Kidney epithelial cell (primary cell): ENCODE results near the gene TUBGCP5. TPM values are rescaled to one million over a fixed set of nuclear protein-coding genes. Genes with fewer than 3 reads are reported as not detected.

Experiments
- DNase-seq: peaks from one replicate; pipeline ENCODE4 v3.0.0-alpha.2; 2010; ENCODE audit warnings: low read depth
- H3K27me3 ChIP-seq: 2 replicates; pipeline ENCODE4 v1.6.0; 2011; ENCODE audit warnings: low read length; ENCODE audit not compliant: control insufficient read depth, insufficient read depth
- H3K36me3 ChIP-seq: 2 replicates; pipeline ENCODE4 v1.5.1; 2011; ENCODE audit warnings: low read length; ENCODE audit not compliant: control insufficient read depth, insufficient read depth
- H3K4me3 ChIP-seq: 2 replicates; pipeline ENCODE4 v1.5.1; 2011; ENCODE audit warnings: low read depth, mild to moderate bottlenecking, control low read depth, low read length
- CTCF ChIP-seq: IDR thresholded peaks from 2 replicates; pipeline ENCODE4 v1.5.1; 2011; ENCODE audit warnings: mild to moderate bottlenecking, moderate library complexity, low read length, control low read depth, inconsistent platforms; ENCODE audit not compliant: insufficient read depth, poor library complexity, severe bottlenecking
- total RNA-seq: library from RNA; depleted of rRNA; stranded (reverse); fragments of >200 nt; gene quantifications from 2 replicates; pipeline ENCODE4 v1.2.3, GENCODE V29; 2015

TUBGCP5 gene
- total RNA-seq, 1 donor from 2014 or later, result 12.1 TPM

DNA sequence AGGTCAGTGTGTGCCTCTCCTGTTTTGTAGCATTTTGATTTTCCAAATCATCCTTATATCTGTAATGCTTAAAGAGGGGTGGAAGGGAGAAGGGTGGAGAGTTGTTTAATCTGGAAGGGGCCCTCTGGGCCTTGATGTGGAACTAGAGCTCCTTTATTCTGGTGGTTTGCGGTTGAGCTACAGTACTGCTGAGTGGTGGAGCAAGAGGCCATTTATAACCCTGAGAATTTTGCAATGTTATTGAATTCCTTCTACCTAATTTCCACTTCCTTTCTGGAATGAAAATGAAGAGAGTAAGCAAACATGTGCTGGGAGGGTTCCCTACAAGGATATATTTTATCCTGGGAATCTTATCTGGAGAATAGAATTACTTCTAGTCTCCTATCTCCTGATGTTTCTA is 35.3 kb upstream of the TUBGCP5 start:
- H3K27me3 ChIP-seq, result no peaks in the 10 kb centered on the region
- H3K4me3 ChIP-seq, result no peak overlapping the region
- TF ChIP-seq CTCF, result no peak
- H3K36me3 ChIP-seq, result no peaks in the 10 kb centered on the region
- DNase-seq, result no peak

- Histone ChIP-seq H3K4me3 (no peak overlapping the region), H3K36me3 (no peaks in the 10 kb centered on the region), H3K27me3 (no peaks in the 10 kb centered on the region)
- no peak for DNase-seq
- no peak for TF ChIP-seq CTCF
These were observed 34.7 kb upstream of the TUBGCP5 start for GRCh38 chr15:23073890-23074646.

- no peak overlapping the region for H3K4me3 ChIP-seq
- no peaks in the 10 kb centered on the region for H3K36me3 ChIP-seq
- TF ChIP-seq CTCF, result no peak
- no peak for DNase-seq
- no peaks in the 10 kb centered on the region for H3K27me3 ChIP-seq
These were observed 33.3 kb upstream of the TUBGCP5 start for GRCh38 chr15:23072633-23073032.

- TF ChIP-seq CTCF, result no peak
- Histone ChIP-seq H3K4me3 (no peak overlapping the region), H3K27me3 (no peaks in the 10 kb centered on the region), H3K36me3 (no peaks in the 10 kb centered on the region)
- DNase-seq, result no peak
These were observed 30.3 kb upstream of the TUBGCP5 start for GRCh38 chr15:23069496-23070166.

DNA sequence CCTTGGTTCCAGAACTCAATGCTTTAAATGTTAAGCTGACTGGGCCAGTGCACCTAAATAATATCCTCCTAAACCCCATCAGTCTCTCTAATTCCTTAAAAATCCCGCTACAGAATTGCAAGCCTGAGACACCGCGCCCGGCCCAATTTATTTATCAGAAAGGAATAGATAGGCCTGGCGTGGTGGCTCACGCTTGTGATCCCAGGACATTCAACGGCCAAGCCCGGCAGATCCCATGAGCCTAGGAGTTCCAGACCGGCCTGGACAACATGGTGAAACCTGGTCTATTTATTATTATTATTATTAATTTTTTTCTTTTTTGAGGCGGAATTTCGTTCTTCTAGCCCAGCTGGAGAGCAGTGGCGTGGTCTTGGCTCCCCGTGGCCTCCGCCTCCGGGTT is 28.0 kb upstream of the TUBGCP5 start:
- Histone ChIP-seq H3K36me3 (no peaks in the 10 kb centered on the region), H3K27me3 (no peaks in the 10 kb centered on the region), H3K4me3 (no peak overlapping the region)
- DNase-seq, result no peak
- TF ChIP-seq CTCF, result no peak
